HG02678 (cell line): ENCODE data around the gene TCHP.
"Not testable (repeated sequence)": the region's sequence is repeated elsewhere in the genome, so short reads cannot be mapped to it uniquely, and the experiment has no call there.

ENCODE experiments used
- ATAC-seq: cut with Tn5 transposase; IDR thresholded peaks from one replicate; pipeline ENCODE4 v1.9.1; 2021; ENCODE audit warnings: mild to moderate bottlenecking, moderate library complexity; ENCODE audit not compliant: unreplicated experiment

The TCHP gene

DNA sequence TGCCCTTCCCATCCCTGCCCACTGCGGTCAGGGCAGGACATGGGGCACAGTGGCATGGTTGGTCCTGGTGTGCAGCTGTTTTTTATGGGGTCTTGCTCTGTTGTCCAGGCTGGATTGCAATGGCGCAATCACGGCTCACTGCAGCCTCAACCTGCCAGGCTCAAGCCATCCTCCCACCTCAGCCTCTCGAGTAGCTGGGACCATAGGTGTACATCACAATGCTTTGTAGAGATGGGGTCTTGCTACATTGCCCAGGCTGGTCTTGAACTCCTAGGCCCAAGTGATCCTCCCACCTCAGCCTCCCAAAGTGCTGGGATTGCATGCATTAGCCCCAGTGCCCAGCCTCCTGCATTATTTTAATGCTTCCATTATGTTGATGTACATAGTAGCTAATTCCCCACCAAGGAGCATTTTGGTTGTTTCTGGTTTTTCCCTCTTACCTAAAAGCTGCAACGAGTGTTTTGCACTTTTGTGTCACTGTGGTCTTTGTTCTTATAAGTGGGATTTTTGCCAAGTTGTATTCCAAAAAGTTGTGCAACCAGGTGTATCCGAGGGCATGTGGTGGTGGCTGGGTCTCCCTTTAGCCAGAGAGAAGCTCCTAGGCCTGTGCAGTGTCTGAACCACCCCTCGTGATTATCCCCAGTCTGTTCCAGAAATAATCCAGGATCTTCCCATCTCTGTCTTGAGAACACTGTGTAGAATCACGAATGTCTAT lies 10.3 kb downstream of the TCHP start:
- no peak for ATAC-seq

DNA sequence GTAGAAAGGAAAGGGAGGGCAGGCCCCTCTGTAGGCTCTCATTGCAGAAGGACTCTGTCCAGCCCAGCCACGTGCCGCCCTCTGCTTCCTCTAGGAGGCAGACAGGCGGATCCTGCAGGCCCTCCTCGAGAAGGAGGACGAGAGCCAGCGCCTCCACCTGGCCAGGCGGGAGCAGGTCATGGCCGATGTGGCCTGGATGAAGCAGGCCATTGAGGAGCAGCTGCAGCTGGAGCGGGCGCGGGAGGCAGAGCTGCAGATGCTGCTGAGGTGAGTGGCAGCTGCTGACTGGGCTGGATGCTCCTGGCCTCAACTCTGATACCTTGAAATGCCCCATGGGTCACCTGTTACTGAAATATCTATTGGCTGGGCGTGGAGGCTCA lies 10.9 kb downstream of the TCHP start:
- ATAC-seq, result no peak

DNA sequence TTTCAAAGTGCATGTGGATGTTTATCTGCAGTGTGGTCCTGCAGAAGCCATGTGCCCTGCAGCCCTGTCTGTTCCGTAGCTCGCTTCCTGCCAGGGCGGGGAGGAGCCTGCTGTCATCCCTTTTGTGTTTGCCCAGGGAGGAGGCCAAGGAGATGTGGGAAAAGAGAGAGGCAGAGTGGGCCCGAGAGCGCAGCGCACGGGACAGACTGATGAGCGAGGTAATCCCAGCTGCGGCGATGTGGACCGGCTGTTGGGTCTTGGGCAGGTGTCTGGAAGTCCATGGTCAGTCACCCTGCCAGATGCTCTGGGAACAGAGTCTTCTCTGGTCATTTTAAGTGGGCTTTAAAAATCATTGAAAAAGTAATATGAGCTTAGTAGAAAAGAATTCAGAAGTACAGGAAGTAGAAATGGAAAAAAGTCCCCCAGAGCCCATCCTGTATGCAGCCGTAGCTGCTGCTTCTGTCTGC lies 12.8 kb downstream of the TCHP start:
- no peak for ATAC-seq

DNA sequence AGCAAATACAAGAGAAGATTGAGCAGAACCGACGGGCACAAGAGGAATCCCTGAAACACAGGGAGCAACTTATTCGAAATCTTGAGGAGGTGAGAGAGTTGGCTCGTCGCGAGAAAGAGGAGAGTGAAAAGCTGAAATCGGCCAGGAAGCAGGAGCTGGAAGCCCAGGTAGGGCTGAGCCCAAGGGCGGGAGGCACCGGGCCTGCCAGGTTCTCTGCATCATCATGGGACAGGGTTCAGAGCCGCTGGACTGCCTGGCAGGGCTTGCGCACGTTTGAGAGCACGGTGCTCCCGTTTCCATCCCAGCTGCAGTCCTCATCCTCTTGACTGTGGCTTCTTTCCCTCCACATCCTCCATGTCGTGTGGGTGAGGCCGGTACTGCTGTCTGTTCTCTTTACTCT lies 14.4 kb downstream of the TCHP start:
- ATAC-seq, result no peak

GRCh38 chr12:109915171-109916040 lies 15.3 kb downstream of the TCHP start:
- no peak for ATAC-seq

DNA sequence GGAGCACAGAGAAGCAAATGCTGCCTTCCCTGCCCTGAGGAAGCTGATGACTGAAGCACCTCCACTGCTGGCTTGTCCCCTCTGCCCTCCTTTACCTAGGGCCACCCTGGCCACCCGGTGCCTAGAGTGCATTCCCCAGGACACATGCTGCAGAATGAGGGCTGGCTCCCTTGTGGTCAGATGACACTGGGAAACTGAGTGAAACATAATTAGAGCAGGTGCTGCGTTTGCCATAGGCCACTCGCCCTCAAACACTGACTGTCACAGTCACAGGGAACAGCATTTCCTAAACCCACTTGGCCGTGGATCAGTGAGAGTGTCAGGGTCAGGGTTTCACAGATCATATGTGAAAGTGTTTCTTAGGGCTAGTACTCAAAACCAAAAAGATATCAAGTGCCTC lies 16.0 kb downstream of the TCHP start:
- no peak for ATAC-seq

DNA sequence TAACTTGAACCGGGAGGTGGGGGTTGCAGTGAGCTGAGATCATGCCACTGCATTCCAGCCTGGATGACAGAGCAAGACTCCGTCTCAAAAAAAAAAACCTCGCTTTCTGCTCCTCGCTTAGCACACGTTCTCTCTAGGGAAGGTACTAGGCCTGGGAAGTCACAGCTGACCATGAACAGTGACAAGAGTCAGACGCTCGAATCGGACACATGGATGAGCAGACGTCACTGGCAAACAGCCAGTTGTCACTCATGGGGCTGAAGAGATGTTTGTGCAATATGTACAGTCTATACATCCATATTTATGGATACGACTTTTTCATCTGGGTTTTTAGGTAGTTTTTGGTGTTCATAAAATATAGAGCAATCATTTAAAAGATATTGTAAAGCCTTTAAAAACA lies 19.4 kb downstream of the TCHP start:
- no peak for ATAC-seq

GRCh38 chr12:109920261-109920780 lies 20.2 kb downstream of the TCHP start:
- no peak for ATAC-seq

DNA sequence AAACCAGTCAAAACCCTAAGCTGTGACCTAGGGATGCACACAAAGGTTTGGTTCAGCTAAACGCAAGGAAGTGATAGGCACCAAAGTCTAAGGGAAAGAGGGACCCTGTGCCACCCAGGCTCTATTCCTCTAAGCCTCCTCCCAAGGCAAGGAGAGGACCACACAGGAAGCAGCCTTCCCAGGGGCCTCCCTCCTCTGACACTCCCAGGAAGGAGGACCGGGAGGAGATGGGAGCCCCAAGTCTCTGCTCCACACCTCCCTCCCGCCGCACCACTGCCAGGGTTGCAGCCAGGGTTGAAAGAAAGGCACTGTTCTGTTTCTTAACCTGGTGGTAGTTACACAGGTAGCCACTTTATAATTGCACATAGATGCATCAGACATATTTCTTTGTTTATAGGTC lies 21.9 kb downstream of the TCHP start:
- ATAC-seq, result no peak

DNA sequence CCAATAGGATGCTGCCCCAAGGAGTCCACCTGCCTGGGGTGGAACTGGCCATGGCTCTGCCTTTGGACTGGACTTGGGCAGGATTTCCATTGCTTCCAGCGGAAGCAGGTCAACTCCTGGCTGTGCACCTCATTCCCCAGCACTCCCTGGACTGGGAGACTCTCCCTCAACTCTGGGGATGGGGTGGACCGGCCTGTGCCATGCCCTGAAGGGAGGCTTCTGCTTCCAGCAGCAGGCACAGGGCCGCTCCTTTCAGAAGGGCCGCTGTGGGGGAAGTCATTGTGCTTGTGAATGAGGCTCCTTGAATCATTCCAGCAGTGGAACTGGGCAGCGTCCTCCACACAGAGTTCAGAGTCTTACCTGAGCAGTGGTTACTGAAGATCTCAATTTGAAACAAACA lies 23.0 kb downstream of the TCHP start:
- ATAC-seq, result no peak

GRCh38 chr12:109923481-109924245 lies 23.6 kb downstream of the TCHP start:
- ATAC-seq, result no peak

DNA sequence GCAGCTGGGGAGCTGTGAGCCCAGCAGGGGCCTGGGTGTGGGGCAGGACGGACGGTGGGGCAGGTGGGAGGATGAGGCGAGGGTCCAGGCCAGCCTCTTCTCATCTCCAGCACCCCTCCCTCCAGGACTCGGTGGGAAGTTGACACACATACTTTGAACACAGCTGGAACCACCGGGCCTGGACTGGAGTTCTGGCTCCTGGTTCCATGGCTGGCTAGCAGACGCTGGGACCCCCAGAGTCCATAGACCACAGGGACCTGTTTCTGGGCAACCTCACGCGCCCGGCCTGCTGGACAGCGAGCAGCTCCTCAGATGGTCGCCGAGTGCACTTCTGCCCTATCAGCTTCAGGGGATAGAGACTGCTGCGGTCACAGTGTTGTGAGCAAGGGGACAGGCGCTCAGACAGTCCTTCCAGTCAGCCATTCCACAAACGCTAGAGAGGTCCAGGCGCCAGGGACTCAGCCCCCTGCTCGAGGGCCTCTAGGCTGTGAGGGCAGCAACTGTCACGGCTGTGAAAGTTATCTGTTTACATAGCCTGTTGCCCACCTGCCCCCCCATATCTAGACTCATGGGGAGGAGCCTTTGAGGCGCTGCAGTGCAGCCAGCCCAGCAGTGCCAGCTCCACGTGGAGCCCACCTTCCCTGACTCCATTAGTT lies 25.2 kb downstream of the TCHP start:
- ATAC-seq, result no peak

DNA sequence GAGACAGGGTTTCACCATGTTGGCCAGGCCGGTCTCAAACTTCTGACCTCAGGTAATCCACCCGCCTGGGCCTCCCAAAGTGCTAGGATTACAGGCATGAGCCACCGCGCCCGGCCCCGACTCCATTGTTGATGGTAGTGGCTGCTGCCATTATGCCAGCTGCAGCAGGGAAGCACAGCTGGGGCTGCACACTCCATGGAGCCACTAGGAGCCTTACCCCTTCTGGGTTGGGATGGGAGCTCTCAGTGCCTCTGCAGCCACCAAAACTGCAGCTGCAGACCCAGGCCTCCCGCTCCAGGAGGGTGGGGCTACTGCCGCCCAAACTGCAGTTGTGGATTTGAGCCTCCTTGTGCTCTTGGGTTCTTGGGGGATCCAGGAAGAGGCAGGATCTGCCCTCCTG lies 25.9 kb downstream of the TCHP start:
- no peak for ATAC-seq

DNA sequence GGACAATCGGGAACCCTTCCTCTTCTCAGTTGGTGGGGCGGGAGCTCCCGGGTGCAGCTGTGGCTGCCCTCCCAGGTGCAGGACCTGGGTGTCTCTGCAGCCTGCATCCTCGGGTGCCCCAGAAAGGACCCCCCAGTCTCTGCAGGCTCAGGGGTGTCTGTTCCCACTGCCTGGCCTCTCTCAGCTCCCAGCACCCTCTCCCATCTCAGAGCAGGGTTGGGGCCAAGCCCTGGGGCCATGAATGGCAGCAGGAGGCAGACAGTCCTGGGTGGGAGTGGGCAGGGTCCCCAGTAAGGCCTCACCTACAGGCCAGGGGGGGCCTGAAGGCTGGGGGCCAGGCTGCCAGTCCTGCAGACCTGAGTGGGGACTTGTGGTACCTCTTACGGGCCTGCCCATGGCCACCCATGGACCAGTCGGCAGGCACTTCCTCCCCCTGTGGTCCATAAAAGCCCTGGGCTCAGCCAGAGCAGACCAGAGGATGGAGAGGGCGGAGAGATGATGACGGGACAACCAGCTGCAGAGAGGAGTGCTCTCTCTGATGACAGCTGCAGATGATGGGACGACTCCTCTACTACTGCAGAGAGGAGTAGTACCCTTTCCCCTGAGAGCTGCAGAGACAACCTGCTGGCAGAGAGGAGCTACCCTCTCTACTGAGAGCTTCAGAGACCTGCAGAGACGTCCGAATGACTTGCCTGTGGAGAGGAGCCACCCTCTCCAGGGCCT lies 26.6 kb downstream of the TCHP start:
- no peak for ATAC-seq

DNA sequence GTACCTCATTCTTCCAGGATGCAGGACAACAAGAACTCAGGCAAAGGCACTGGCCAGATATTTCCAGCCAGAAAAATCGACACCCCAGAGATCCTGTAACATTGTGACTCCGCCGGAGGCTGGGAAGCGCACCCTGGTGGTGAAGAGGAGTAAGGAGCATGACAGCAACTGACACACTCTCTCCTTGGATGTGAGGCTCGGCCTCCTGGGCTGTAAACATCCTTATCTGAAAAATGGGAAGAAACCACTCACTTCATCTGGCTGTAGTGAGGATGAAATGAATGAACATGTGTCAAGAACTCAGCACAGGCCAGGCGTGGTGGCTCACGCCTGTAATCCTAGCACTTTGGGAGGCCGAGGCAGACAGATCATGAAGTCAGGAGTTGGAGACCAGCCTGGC lies 27.5 kb downstream of the TCHP start:
- ATAC-seq, result no peak

DNA sequence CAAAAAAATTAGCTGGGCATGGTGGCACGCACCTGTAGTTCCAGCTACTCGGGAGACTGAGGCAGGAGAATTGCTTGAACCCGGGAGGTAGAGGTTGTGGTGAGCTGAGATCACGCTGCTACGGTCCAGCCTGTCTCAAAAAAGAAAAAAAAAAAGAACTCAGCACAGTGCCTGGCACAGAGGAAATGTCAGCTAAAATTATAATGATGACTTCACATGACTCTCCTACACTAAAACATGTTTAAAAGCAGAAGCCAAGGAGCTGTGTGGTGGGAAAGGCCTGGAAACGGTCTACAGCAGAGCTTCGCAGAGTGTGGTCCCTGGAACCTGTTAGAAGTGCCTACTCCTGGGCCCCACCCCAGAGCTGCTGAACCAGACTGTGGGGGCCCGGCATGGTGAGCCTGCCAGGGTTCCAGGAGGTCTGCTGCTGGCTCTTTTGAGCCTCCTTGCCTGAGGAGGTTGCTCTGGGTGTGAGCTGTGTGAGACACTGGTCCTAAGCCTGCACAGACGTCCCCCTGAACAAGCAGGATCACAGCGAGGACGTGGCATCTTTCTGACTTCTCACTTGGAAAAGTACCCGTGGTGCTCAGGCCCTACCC lies 28.1 kb downstream of the TCHP start:
- ATAC-seq, result no peak

- ATAC-seq, result not testable (repeated sequence)
Measured at GRCh38 chr12:109929326-109929725, 29.3 kb downstream of the TCHP start.

DNA sequence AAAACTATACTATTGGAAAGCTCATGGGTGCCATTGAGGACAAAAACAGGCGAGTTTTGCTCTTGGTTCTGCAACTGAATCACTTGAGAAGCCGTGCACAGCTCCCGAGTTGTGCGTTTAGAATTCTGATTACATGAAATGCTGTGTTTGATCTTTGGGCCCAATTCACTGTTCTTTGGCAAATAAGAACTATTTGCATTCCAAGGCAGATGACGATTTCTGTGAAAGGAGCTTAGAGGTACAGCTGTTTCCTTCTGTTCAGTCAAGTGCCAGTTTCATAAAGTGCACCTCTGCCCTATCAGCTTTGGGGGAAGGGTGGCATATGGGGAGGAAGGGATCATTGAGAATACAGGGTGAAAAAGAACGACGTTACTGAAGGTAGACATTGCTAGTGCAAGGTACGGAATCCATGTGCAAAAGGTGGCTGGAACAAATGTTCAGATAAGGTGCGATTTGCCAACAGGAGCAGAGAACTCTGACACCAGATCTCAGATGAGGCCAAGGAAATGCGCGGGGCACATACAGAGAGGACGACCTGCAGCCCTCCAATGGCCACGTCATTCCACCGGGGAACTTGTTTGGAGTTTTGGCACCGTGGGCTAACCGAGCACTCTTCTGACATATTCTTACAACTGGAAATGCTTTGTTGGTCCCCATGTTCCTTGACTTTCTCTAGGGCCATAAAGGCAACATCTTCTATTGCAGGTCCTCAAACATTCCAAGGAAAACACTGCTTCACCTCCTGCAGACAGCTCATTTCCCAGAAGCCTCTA lies 30.1 kb downstream of the TCHP start:
- no peak for ATAC-seq

GRCh38 chr12:109931143-109931542 lies 31.1 kb downstream of the TCHP start:
- ATAC-seq, result no peak
